Left renal pelvis (tissue), 4 donors: ENCODE measurements around the gene CCL13. TPM values are rescaled to one million over a fixed set of nuclear protein-coding genes. Genes with fewer than 3 reads are reported as not detected.

ENCODE experiments used
- DNase-seq, 4 donors: peaks; one replicate each; pipeline ENCODE4 v3.0.0-alpha.2; 2013; ENCODE audit warnings: low read depth in 4 of 4, low spot score in 3 of 4
- polyA plus RNA-seq, 4 donors: library from polyadenylated mRNA; unstranded; fragments of 120-200 nt; gene quantifications; one replicate each; pipeline ENCODE4 v1.2.1, GENCODE V29; 2013; ENCODE audit not compliant: insufficient read length in 4 of 4

Gene CCL13
- polyA plus RNA-seq, 4 donors: 0.24 to 4.0 TPM; not detected in 2

- DNase-seq: no peak
These were observed 26.9 kb downstream of the CCL13 start for GRCh38 chr17:34383216-34383615.

GRCh38 chr17:34384271-34384670 is 28.0 kb downstream of the CCL13 start:
- no peak for DNase-seq

GRCh38 chr17:34384822-34385605 is 28.7 kb downstream of the CCL13 start:
- DNase-seq: no peak

- no peak for DNase-seq
These were observed 30.0 kb downstream of the CCL13 start for GRCh38 chr17:34386343-34386696.

GRCh38 chr17:34386697-34387550 is 30.6 kb downstream of the CCL13 start:
- DNase-seq: no peak

- no peak for DNase-seq
These were observed 31.3 kb downstream of the CCL13 start for GRCh38 chr17:34387566-34387965.

- no peak for DNase-seq
These were observed 33.0 kb downstream of the CCL13 start for GRCh38 chr17:34389126-34389750.

- DNase-seq: no peak
These were observed 34.4 kb downstream of the CCL13 start for GRCh38 chr17:34390649-34391048.

GRCh38 chr17:34391241-34391640 is 35.0 kb downstream of the CCL13 start:
- no peak for DNase-seq

GRCh38 chr17:34393401-34393800 is 37.1 kb downstream of the CCL13 start:
- no peak for DNase-seq

- no peak for DNase-seq
These were observed 41.0 kb downstream of the CCL13 start for GRCh38 chr17:34397265-34397664.

GRCh38 chr17:34398990-34399389 is 42.7 kb downstream of the CCL13 start:
- no peak for DNase-seq

- DNase-seq: no peak
These were observed 43.4 kb downstream of the CCL13 start for GRCh38 chr17:34399725-34400124.

- no peak for DNase-seq
These were observed 44.1 kb downstream of the CCL13 start for GRCh38 chr17:34400301-34400931.

GRCh38 chr17:34401165-34401564 is 44.9 kb downstream of the CCL13 start:
- DNase-seq: no peak

- no peak for DNase-seq
These were observed 46.7 kb downstream of the CCL13 start for GRCh38 chr17:34403006-34403405.

GRCh38 chr17:34406226-34406625 is 49.9 kb downstream of the CCL13 start:
- DNase-seq: no peak
